ENCODE data around the gene TIRAP. TPM values are rescaled to one million over a fixed set of nuclear protein-coding genes. Genes with fewer than 3 reads are reported as not detected.
"Not testable (repeated sequence)": the region's sequence is repeated elsewhere in the genome, so short reads cannot be mapped to it uniquely, and the experiment has no call there.

Gene TIRAP
- polyA plus RNA-seq, 3 donors from 2014 or later: 6.0 to 15.6 (median 6.5) TPM

DNA sequence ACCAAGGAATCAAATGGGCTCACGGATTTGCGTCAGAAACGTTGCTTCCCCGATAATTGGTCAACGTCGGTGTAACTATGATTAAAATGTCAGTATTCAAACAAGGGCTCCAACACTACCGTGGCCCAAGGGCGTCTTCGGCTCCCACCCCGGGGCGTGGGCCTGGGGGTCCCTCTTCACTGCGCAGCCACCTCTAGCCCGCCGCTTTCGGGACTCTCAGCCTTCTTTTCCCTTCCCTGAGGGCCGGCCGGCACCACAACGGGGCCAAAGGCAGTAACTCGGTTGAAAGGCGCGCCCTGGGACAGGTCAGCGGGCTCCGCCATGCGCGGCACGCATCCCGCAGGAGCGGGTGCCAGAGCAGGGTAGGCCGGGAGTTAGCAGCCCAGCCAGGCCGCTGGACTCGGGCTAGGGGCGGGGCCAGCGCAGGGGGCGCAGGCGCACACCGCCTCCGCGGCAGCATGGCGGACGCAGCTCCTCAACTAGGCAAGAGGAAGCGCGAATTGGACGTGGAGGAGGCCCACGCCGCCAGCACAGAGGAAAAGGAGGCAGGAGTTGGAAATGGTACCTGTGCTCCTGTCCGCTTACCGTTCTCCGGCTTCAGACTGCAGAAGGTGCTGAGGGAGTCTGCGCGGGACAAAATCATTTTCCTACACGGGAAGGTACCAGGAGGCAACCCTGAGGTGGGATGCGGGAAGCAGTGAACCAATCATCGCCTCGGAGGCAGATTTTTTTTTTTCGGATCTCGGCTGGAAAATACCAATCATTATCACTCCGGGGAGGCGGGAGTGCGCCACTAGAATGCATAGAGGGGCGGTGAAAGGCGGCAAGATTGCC is 20.9 kb downstream of the TIRAP start, which contains the start of gene DCPS:
TSS of gene DCPS (plus strand) at position 438 of the 834 bp plus-strand sequence. CDS start at position 459, 21 bp downstream.
- H3K4me3 Mint-ChIP-seq: peak within 1 kb of the TSS; percentile 92 to 99 (median 96)

DNA sequence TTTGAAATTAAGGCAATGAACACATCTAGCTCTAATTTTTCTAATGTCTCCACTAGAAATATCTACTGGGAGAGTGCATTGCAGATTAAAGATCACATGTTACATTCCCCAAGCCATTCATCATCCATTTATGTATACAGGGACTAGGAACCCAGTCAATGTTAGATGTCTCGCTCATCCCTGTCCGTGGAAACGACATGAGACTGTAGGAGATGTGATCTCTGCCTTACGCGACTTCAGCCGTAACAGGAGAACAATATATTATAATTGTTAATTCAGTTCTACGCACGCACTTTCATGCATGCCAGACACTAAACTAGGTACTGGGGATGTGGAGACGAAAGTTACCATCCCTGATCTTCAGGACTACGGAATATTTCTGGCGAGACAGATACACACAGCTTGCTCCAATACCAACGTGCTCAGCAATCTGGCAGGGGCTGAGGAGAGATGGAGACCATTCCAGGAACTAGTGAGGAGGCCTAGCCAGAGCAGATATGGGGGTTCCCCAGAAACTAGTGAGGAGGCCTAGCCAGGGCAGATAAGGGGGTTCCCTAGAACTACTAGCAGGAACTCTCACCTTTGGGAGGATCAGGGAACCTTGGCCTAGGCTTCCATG is 21.7 kb downstream of the TIRAP start:
- Mint-ChIP-seq H3K27ac (peak overlapping the region; percentile 88 to 99 (median 96)), H3K4me1 (peaks cover 33 to 49% of the 10 kb centered on the region in 2 donors), H3K4me3 (peak overlapping the region; percentile 92 to 99 (median 96)), H3K36me3 (peaks cover 7 to 15% (median 7%) of the 10 kb centered on the region in 3 donors), H3K27me3 (ENCODE audit: low read depth in 3 of 3) (peaks cover 0 to 3% (median 0%) of the 10 kb centered on the region in 3 donors), H3K9me3 (no peaks in the 10 kb centered on the region)
- DNase-seq: no peak

More for the DNA sequence above, 20.9 kb downstream of the TIRAP start, which contains the start of gene DCPS:
- Mint-ChIP-seq H3K27ac (peak within 1 kb of the TSS; percentile 88 to 99 (median 96)), H3K4me1 (peaks cover 33 to 49% of the 10 kb centered on the region in 2 donors), H3K9me3 (no peaks in the 10 kb centered on the region), H3K27me3 (ENCODE audit: low read depth in 3 of 3) (peaks cover 0 to 3% (median 0%) of the 10 kb centered on the region in 3 donors), H3K36me3 (peaks cover 3 to 15% (median 7%) of the 10 kb centered on the region in 3 donors)
- peak; percentile 89 to 90 (median 89) for DNase-seq

DNA sequence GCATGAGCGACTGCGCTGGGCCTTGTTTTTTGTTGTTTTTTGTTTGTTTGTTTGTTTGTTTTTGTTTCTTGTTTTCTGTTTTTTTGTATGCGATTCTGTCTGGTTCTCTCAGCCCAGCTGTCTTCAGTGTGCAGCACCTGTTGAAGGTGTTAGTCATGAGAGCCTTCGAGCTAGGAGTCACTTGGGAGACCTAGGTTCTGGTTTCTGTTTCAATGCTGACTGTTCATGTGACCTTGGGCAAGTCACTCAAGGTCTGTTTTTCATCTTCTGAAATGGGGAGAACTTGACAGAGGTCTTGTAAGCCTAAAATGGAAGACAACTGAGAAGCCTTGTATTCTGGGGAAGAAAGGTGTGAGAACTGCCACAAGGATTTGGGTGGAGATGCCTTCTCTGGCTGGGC is 22.8 kb downstream of the TIRAP start:
- H3K36me3 Mint-ChIP-seq: peaks cover 13 to 24% (median 16%) of the 10 kb centered on the region in 3 donors
- H3K4me1 Mint-ChIP-seq: peaks cover 42 to 58% of the 10 kb centered on the region in 2 donors
- H3K4me3 Mint-ChIP-seq: peak overlapping the region; percentile 55 to 80 (median 73)
- H3K27me3 Mint-ChIP-seq (ENCODE audit: low read depth in 3 of 3): peaks cover 0 to 3% (median 0%) of the 10 kb centered on the region in 3 donors
- no peak for DNase-seq
- H3K9me3 Mint-ChIP-seq: no peaks in the 10 kb centered on the region
- H3K27ac Mint-ChIP-seq: peak overlapping the region; percentile 7 to 87 (median 62)

DNA sequence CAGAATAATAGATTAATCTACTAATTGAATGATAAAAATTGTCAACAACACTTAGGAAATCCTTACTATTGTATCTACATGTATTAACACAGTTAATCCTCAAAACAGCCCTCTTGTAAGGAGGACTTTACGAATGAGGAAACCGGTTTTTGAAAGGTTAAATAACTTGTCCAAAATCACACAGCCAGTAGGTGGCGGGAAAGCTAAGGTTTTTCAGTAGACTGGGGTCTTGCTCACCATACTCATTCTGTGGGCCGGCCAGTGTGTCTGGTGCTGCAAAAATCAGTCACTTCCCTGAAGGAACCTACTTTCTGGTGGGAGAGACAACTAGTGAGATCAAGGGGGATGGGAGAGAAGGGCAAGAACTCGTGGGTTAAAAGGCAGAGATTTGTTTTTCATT is 24.8 kb downstream of the TIRAP start:
- H3K27ac Mint-ChIP-seq: peak overlapping the region in 5 of 6 donors; percentile 20 to 79 (median 61)
- peaks cover 59 to 72% of the 10 kb centered on the region in 2 donors for H3K4me1 Mint-ChIP-seq
- H3K27me3 Mint-ChIP-seq (ENCODE audit: low read depth in 3 of 3): peaks cover 0 to 3% (median 0%) of the 10 kb centered on the region in 3 donors
- H3K4me3 Mint-ChIP-seq: no peak overlapping the region
- peaks cover 13 to 24% (median 16%) of the 10 kb centered on the region in 3 donors for H3K36me3 Mint-ChIP-seq
- H3K9me3 Mint-ChIP-seq: no peaks in the 10 kb centered on the region
- peak in 1 of 3 donors; percentile 22 for DNase-seq

DNA sequence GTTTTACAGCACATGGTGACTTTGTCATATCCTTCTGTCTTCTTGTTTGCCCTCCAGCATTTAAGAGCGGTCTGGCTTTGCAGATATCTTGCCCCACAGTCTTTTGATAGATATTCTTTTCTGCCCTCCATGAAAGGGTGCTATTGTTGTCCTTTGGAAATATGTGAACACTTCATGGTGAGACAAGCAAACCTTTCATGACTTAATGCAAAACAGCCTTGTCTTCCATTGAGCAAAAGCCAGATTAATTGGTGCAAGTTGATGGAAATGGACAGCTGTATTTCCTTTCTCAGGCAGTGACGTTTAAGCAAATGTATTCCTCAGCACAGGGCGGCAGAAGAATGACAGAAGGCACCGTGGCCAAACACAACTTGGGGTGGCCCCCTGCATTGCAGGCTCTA is 25.4 kb downstream of the TIRAP start:
- peaks cover 13 to 24% (median 16%) of the 10 kb centered on the region in 3 donors for H3K36me3 Mint-ChIP-seq
- H3K4me1 Mint-ChIP-seq: peaks cover 62 to 72% of the 10 kb centered on the region in 2 donors
- H3K27ac Mint-ChIP-seq: peak overlapping the region in 5 of 6 donors; percentile 13 to 76 (median 20)
- peaks cover 0 to 3% (median 0%) of the 10 kb centered on the region in 3 donors for H3K27me3 Mint-ChIP-seq (ENCODE audit: low read depth in 3 of 3)
- no peak for DNase-seq
- no peaks in the 10 kb centered on the region for H3K9me3 Mint-ChIP-seq
- no peak overlapping the region for H3K4me3 Mint-ChIP-seq

DNA sequence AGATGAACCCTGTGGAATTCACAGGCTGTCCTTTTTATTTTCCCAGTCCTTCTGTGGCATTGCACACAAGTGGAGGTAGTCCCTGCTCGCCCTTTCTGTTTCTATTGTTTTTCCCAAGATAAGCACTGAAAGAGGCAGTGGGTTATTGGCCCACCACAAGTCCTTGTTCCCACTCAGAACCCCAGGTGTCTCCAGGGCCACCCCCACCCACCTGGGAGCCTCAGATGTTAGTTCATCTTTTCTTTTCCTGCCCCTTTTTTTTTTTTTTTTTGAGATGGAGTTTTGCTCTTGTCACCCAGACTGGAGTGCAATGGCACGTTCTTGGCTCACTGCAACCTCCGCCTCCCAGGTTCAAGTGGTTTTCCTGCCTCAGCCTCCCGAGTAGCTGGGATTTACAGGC is 25.9 kb downstream of the TIRAP start:
- H3K4me3 Mint-ChIP-seq; H3K27ac Mint-ChIP-seq; H3K9me3 Mint-ChIP-seq; DNase-seq; H3K27me3 Mint-ChIP-seq (ENCODE audit: low read depth in 3 of 3): not testable (repeated sequence)
- H3K36me3 Mint-ChIP-seq: peaks cover 13 to 27% (median 16%) of the 10 kb centered on the region in 3 donors
- H3K4me1 Mint-ChIP-seq: peaks cover 64 to 72% of the 10 kb centered on the region in 2 donors

DNA sequence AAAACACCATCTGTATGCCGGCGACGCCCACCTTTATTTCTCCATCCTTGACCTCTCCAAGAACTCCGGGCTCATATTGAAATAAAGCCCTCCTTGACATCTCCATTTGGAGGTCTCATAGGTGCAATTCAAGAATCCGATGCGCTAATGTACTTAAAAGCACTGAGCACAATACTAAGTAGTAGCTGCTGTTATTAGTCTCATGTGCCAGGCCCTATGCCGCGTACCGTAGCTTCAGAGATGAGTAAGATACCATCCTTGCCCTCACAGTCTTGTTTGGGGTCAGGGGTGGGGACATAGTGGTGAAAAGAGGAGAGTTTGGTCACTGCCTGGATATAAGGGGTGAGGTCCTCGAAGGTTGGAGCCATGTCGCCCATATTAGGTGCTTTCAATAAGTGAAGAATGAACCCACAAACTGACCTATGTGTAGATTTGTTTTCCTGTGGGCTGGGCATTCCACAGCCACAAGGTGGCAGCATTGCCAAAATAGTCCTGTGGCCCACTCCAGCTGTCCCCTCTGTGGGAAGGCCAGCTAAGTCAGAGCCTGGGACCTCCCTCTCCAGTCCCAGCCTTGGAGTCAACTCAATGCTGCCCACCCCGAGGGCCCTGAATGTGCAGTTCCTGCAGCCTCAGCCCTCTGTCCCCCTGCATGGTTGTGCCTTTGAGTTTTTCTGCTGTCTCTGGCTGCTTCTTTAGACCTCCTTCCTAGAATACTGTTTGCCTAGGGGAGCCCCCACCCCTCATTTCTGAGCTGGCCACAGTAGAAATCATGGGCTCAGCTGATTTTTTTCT is 27.5 kb downstream of the TIRAP start:
- peak; percentile 69 to 74 (median 70) for DNase-seq
- Mint-ChIP-seq H3K9me3 (no peaks in the 10 kb centered on the region), H3K4me3 (peak overlapping the region; percentile 5 to 84 (median 56)), H3K4me1 (peaks cover 62 to 67% of the 10 kb centered on the region in 2 donors), H3K27me3 (ENCODE audit: low read depth in 3 of 3) (peaks cover 0 to 2% (median 0%) of the 10 kb centered on the region in 3 donors), H3K27ac (peak overlapping the region; percentile 85 to 98 (median 92)), H3K36me3 (peaks cover 19 to 33% (median 19%) of the 10 kb centered on the region in 3 donors)

DNA sequence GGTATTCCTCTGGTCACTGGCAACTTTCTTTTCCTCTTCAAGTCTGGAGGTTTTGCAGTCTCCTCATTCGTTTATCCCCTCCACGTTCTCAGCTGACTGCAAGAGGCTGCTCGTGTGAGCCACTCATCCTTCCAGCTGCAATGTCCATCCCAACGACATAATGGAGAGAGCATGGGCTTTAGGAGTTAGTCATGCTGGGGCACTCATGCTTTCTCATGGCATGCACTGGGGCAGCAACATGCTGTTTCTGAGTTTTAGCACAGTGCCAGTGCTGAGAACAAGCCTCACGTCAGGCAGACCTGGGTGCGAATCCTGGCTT is 28.1 kb downstream of the TIRAP start:
- Mint-ChIP-seq H3K36me3 (peaks cover 20 to 30% (median 21%) of the 10 kb centered on the region in 3 donors), H3K27ac (peak overlapping the region; percentile 85 to 98 (median 92)), H3K4me1 (peaks cover 58 to 62% of the 10 kb centered on the region in 2 donors), H3K27me3 (ENCODE audit: low read depth in 3 of 3) (peaks cover 0 to 2% (median 0%) of the 10 kb centered on the region in 3 donors), H3K4me3 (peak overlapping the region; percentile 5 to 84 (median 72)), H3K9me3 (no peaks in the 10 kb centered on the region)
- no peak for DNase-seq

DNA sequence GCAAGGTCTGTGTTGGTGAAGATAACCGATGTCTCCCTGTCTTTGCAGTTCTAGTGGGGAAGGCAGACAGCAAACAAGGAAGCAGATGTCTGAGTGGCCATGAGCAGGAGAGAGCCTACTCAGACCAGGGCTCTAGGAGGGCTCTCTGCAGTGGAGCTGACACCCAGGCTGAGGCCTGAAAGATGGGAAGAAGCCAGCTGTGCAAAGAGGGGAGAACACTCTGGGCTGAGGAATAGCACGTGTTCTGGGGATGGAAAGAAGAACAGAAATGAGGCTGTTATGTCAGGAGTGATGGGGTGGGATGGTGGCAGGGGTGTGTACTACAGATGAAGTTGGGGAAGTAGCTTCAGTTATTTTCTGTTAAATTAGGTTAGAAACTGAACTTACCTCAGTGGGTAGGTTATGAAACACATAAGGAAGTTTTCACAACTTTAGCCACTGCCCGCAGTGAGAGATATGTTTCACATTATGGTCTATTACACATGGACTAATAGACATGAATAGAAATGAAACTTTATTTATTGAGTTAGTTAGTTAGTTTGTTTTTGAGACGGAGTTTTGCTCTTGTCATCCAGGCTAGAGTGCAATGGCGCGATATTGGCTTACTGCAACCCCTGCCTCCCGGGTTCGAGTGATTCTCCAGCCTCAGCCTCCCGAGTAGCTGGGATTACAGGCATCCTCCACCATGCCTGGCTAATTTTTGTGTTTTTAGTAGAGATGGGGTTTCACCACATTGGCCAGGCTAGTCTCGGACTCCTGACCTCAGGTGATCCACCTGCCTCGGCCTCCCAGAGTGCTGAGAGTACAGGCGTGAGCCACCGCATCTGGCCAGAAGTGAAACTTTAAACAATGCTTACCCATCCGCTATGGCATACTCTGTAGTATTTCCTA is 28.8 kb downstream of the TIRAP start:
- H3K9me3 Mint-ChIP-seq: no peaks in the 10 kb centered on the region

DNA sequence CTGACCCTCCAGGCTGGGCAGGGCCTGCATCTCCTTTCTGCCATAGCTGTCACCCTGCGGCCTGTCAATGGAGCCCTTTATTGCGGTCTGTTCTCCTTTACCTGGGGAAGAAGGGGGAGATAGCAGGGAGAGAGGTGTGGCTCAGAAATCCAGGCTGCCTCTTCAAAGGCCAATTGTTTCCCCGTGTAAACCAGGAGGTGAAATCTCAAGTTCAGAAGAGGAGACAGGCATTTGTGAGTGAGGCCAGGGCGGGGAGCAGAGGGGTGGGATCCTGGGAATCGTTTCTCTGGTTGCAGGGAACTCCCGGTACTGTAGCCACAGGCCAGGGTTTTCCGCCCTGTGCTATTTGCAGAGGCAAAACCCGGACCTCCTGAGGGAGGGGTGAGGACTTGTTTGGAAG is 30.1 kb downstream of the TIRAP start:
- H3K9me3 Mint-ChIP-seq: no peaks in the 10 kb centered on the region
- H3K27ac Mint-ChIP-seq: peak overlapping the region; percentile 79 to 96 (median 86)
- peaks cover 63 to 67% of the 10 kb centered on the region in 2 donors for H3K4me1 Mint-ChIP-seq
- peaks cover 21 to 34% (median 30%) of the 10 kb centered on the region in 3 donors for H3K36me3 Mint-ChIP-seq
- H3K4me3 Mint-ChIP-seq: peak overlapping the region in 4 of 5 donors; percentile 24 to 59 (median 42)
- DNase-seq: no peak
- peaks cover 0 to 8% (median 0%) of the 10 kb centered on the region in 3 donors for H3K27me3 Mint-ChIP-seq (ENCODE audit: low read depth in 3 of 3)

More for the DNA sequence above, 28.8 kb downstream of the TIRAP start:
- Mint-ChIP-seq H3K36me3 (peaks cover 25 to 35% (median 26%) of the 10 kb centered on the region in 3 donors), H3K4me1 (peaks cover 61 to 65% of the 10 kb centered on the region in 2 donors), H3K4me3 (peak overlapping the region; percentile 51 to 84 (median 72)), H3K27ac (peak overlapping the region; percentile 85 to 98 (median 92)), H3K27me3 (ENCODE audit: low read depth in 3 of 3) (peaks cover 0 to 2% (median 0%) of the 10 kb centered on the region in 3 donors)
- peak; percentile 48 to 63 (median 53) for DNase-seq

DNA sequence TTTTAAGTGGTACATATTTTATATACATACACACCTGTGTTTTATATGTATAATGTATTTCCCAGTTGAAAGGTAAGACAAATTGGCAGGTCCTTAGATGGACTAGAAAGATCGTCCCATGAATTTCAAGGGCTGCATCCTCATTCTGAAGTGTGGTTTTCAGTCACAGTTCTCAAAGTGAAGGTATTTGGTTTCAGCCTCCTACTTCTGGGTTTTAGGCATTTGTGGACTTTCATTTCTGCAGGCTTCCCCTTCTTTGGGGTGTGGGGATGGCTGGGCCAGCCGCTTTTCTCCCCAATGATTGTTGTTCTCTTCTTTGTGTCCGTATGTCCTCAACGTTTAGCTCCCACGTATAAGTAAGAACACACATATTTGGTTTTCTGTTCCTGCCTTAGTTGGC is 30.9 kb downstream of the TIRAP start:
- peaks cover 17 to 30% (median 29%) of the 10 kb centered on the region in 3 donors for H3K36me3 Mint-ChIP-seq
- peak overlapping the region in 2 of 5 donors; percentile 12 to 14 for H3K4me3 Mint-ChIP-seq
- no peaks in the 10 kb centered on the region for H3K9me3 Mint-ChIP-seq
- H3K27me3 Mint-ChIP-seq (ENCODE audit: low read depth in 3 of 3): peaks cover 0 to 8% (median 0%) of the 10 kb centered on the region in 3 donors
- no peak for DNase-seq
- peak overlapping the region; percentile 80 to 96 (median 86) for H3K27ac Mint-ChIP-seq
- peaks cover 70 to 71% of the 10 kb centered on the region in 2 donors for H3K4me1 Mint-ChIP-seq

DNA sequence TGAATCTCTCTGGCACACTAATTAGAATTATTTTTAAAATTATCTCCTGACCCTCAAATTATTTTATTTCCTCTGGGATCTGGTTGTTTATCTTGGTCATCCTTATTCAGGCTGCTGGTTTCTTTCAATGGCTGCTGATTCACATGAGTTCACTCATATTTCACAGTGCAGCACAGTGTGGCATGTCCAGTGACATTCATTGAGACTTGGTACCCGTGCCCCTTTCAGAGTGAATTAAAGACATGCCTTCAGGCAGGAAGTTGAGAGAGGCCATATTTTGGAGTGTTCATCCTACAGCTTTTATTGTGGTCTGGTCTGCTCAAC is 34.5 kb downstream of the TIRAP start:
- H3K4me1 Mint-ChIP-seq: peaks cover 76% of the 10 kb centered on the region in 2 donors
- H3K27ac Mint-ChIP-seq: peak overlapping the region; percentile 98 to 99 (median 98)
- peaks cover 14 to 30% (median 25%) of the 10 kb centered on the region in 3 donors for H3K36me3 Mint-ChIP-seq
- no peaks in the 10 kb centered on the region for H3K9me3 Mint-ChIP-seq
- DNase-seq: no peak
- H3K27me3 Mint-ChIP-seq (ENCODE audit: low read depth in 3 of 3): peaks cover 0 to 12% (median 2%) of the 10 kb centered on the region in 3 donors
- H3K4me3 Mint-ChIP-seq: peak overlapping the region; percentile 67 to 86 (median 80)
